LHCN-M2 (cell line): ENCODE results near the gene TLX1. TPM values are rescaled to one million over a fixed set of nuclear protein-coding genes. Genes with fewer than 3 reads are reported as not detected.
A peak's percentile ranks its signal among the peaks of the same experiment; 100 is the strongest.

ENCODE experiments used
- DNase-seq: peaks from one replicate; pipeline ENCODE4 v3.0.0-alpha.2; 2012; ENCODE audit warnings: low read depth
- polyA plus RNA-seq: library from polyadenylated mRNA; unstranded; fragments of >200 nt; gene quantifications from one replicate; pipeline ENCODE4 v1.2.1, GENCODE V29; 2012; ENCODE audit warnings: missing spikeins
- total RNA-seq: library from RNA; depleted of rRNA; stranded (reverse); fragments of >200 nt; gene quantifications from 2 replicates; pipeline ENCODE4 v1.2.3, GENCODE V29; 2014; rRNA removed

TLX1 gene
- total RNA-seq: not detected in 2 replicates
- polyA plus RNA-seq: not detected

GRCh38 chr10:101130984-101131961, at the start of gene TLX1:
Gene TLX1 (plus strand): TSS chr10:101131300. CDS start chr10:101131542, 242 bp downstream.
- no peak for DNase-seq

GRCh38 chr10:101085846-101086245, 45.3 kb upstream of the TLX1 start:
- no peak for DNase-seq

GRCh38 chr10:101087376-101087775, 43.7 kb upstream of the TLX1 start:
- DNase-seq: no peak

GRCh38 chr10:101087965-101088364, 43.1 kb upstream of the TLX1 start:
- no peak for DNase-seq

- no peak for DNase-seq
These were observed 41.4 kb upstream of the TLX1 start for GRCh38 chr10:101089520-101090299.

- no peak for DNase-seq
These were observed 40.5 kb upstream of the TLX1 start for GRCh38 chr10:101090597-101090996.

GRCh38 chr10:101091546-101092290, 39.4 kb upstream of the TLX1 start:
- DNase-seq: peak; percentile 15

- DNase-seq: no peak
These were observed 38.2 kb upstream of the TLX1 start for GRCh38 chr10:101092881-101093354.

- no peak for DNase-seq
These were observed 36.8 kb upstream of the TLX1 start for GRCh38 chr10:101094121-101094879.

- DNase-seq: no peak
These were observed 36.1 kb upstream of the TLX1 start for GRCh38 chr10:101095004-101095403.

- DNase-seq: peak; percentile 47
These were observed 35.4 kb upstream of the TLX1 start for GRCh38 chr10:101095550-101096213.

GRCh38 chr10:101096378-101096777, 34.7 kb upstream of the TLX1 start:
- DNase-seq: no peak

- no peak for DNase-seq
These were observed 33.2 kb upstream of the TLX1 start for GRCh38 chr10:101097881-101098280.

- no peak for DNase-seq
These were observed 31.2 kb upstream of the TLX1 start for GRCh38 chr10:101099901-101100300.

- DNase-seq: no peak
These were observed 29.7 kb upstream of the TLX1 start for GRCh38 chr10:101101372-101101881.

- DNase-seq: no peak
These were observed 27.7 kb upstream of the TLX1 start for GRCh38 chr10:101103430-101103829.

GRCh38 chr10:101106351-101106750, 24.7 kb upstream of the TLX1 start:
- no peak for DNase-seq

- DNase-seq: no peak
These were observed 23.3 kb upstream of the TLX1 start for GRCh38 chr10:101107771-101108170.

- DNase-seq: no peak
These were observed 20.1 kb upstream of the TLX1 start for GRCh38 chr10:101110856-101111523.
